Coronary artery (tissue), 2 donors: ENCODE data around the gene HOXA1.
"Not testable (repeated sequence)": the region's sequence is repeated elsewhere in the genome, so short reads cannot be mapped to it uniquely, and the experiment has no call there.

Experiments used
- DNase-seq: peaks from one replicate; pipeline ENCODE4 v3.0.0-alpha.2; 2017; ENCODE audit warnings: low spot score
- H3K27ac ChIP-seq, 2 donors: fragments of 200-600 bp; sonication (generic); one replicate each; pipeline ENCODE4 v1.5.1; 2016 to 2019
- H3K4me3 ChIP-seq: fragments of 200-600 bp; sonication (generic); 2 replicates; pipeline ENCODE4 v1.5.1; 2016; ENCODE audit warnings: mild to moderate bottlenecking, moderate library complexity
- CTCF ChIP-seq: fragments of 200-600 bp; sonication (generic); IDR thresholded peaks from one replicate; pipeline ENCODE4 v1.5.1; 2019; ENCODE audit warnings: antibody characterized with exemption

HOXA1 gene

GRCh38 chr7:27046854-27047549 is 48.8 kb downstream of the HOXA1 start:
- no peak overlapping the region for H3K27ac ChIP-seq
- DNase-seq, result no peak

GRCh38 chr7:27045972-27046371 is 49.8 kb downstream of the HOXA1 start:
- not testable (repeated sequence) for H3K27ac ChIP-seq, H3K4me3 ChIP-seq

More at GRCh38 chr7:27046854-27047549, 48.8 kb downstream of the HOXA1 start:
- no peak for TF ChIP-seq CTCF
- no peak overlapping the region for H3K4me3 ChIP-seq

DNA sequence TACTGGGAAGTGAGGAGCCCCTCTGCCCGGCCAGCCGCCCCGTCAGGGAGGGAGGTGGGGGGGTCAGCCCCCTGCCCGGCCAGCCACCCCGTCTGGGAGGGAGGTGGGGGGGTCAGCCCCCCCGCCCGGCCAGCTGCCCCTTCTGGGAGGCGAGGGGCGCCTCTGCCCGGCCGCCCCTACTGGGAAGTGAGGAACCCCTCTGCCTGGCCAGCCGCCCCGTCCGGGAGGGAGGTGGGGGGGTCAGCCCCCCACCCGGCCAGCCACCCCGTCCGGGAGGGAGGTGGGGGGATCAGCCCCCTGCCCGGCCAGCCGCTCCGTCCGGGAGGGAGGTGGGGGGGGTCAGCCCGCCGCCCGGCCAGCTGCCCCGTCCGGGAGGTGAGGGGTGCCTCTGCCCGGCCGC is 50.7 kb downstream of the HOXA1 start:
- H3K4me3 ChIP-seq, H3K27ac ChIP-seq, DNase-seq: not testable (repeated sequence)

More at GRCh38 chr7:27045972-27046371, 49.8 kb downstream of the HOXA1 start:
- DNase-seq, result not testable (repeated sequence)
